Spleen (tissue), 7 donors: Measurements from ENCODE around the gene RSBN1L.

Source experiments
- POLR2A ChIP-seq, 3 donors: fragments of 450-650 bp; IDR thresholded peaks; one replicate each; pipeline ENCODE4 v1.5.1; 2017; ENCODE audit warnings: antibody characterized with exemption in 3 of 3, mild to moderate bottlenecking in 1 of 3
- TF ChIP-seq, protein P1 (sequence below), 11 experiments: fragments of 200-600 bp in 7 of 11; fragments of 450-650 bp in 4 of 11; sonication (generic) in 4 of 11; IDR thresholded peaks in 8 of 11; conservative IDR thresholded peaks in 3 of 11; 1 replicate in 7 of 11; 2 replicates in 4 of 11; pipeline versions ENCODE4 v1.4.0 to v1.8.0; 2016 to 2021; ENCODE audit warnings: antibody characterized with exemption in 11 of 11, inconsistent platforms in 4 of 11, mild to moderate bottlenecking in 1 of 11
- donor health status: DM: no; HTN: no; CAD: no; lungs with moderate emphysema.
- donor health status: DM: no; HTN: no; CAD: no.
- donor health status: DM: no; HTN: no; CAD: no.

DNA sequence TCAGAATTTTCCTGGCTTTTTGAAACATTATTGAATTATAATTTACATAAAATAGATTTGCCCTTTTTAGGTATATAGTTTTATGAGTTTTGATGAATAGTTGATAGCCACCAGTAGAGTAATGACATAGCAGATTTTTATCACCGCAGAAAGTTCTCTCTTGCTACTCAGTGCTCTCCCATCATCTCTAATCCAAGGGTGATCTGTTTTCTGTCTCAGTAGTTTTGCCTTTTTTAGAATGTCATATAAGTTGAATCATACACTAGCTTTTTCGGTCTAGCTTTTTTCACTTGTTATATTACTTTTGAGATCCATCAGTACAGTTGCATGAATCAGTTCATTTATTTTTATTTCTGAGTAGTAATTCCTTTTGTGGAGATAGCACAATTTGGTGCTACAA, 17.9 kb downstream of the RSBN1L start:
- TF ChIP-seq, protein P1, sequence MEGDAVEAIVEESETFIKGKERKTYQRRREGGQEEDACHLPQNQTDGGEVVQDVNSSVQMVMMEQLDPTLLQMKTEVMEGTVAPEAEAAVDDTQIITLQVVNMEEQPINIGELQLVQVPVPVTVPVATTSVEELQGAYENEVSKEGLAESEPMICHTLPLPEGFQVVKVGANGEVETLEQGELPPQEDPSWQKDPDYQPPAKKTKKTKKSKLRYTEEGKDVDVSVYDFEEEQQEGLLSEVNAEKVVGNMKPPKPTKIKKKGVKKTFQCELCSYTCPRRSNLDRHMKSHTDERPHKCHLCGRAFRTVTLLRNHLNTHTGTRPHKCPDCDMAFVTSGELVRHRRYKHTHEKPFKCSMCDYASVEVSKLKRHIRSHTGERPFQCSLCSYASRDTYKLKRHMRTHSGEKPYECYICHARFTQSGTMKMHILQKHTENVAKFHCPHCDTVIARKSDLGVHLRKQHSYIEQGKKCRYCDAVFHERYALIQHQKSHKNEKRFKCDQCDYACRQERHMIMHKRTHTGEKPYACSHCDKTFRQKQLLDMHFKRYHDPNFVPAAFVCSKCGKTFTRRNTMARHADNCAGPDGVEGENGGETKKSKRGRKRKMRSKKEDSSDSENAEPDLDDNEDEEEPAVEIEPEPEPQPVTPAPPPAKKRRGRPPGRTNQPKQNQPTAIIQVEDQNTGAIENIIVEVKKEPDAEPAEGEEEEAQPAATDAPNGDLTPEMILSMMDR (IDR thresholded peaks at IDR 0.05 in 8 of 11, conservative IDR thresholded peaks at IDR 0.05 in 3 of 11) = no peak
- no peak for TF ChIP-seq POLR2A (IDR thresholded peaks at IDR 0.05)
